Measurements from ENCODE around the gene CTBS. TPM values are rescaled to one million over a fixed set of nuclear protein-coding genes. Genes with fewer than 3 reads are reported as not detected.

CTBS gene
- total and polyA plus RNA-seq, 2 of the 8 experiments (the other 6 are each of a cell fraction or from before 2014, with no cell fraction given), result 3.3 to 4.1 TPM

DNA sequence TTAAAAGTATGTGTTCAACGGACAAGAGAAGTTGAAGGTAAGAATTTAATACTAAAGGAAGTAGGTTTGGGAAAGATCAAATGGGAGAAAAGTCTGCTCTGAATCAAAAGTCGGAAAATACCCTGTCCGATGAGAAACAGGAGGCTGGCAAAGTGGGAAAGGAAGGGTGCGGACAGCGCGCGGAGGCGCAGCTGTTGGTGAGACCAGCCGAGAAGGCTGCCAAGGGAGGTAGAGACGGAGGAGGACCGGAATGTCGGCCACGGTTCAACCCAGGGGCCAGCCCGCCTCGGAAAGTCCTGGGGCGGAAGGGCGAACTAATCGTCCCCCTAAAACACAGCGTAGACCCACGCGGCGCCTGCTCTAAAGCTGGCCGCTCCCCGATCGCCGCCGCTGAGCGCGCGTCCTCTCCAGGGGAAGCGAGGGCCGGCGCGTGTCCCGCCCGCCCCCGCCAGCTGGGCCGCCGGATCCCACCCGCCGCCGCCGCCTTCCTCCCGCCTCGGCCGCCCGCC lies 68.7 kb downstream of the CTBS start (continued):
- TF ChIP-seq RFX5 (IDR thresholded peaks at IDR 0.05; ENCODE audit: borderline replicate concordance, low read depth, low read length), result no peak
- TF ChIP-seq, protein P1, sequence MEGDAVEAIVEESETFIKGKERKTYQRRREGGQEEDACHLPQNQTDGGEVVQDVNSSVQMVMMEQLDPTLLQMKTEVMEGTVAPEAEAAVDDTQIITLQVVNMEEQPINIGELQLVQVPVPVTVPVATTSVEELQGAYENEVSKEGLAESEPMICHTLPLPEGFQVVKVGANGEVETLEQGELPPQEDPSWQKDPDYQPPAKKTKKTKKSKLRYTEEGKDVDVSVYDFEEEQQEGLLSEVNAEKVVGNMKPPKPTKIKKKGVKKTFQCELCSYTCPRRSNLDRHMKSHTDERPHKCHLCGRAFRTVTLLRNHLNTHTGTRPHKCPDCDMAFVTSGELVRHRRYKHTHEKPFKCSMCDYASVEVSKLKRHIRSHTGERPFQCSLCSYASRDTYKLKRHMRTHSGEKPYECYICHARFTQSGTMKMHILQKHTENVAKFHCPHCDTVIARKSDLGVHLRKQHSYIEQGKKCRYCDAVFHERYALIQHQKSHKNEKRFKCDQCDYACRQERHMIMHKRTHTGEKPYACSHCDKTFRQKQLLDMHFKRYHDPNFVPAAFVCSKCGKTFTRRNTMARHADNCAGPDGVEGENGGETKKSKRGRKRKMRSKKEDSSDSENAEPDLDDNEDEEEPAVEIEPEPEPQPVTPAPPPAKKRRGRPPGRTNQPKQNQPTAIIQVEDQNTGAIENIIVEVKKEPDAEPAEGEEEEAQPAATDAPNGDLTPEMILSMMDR (IDR thresholded peaks at IDR 0.05; ENCODE audit: control extremely low read depth in 1 of 3, insufficient read depth in 1 of 3, low read depth in 1 of 3, low read length in 3 of 3), result no peak
- 0 out of 2 replicates have a peak, but pooled peaks have one; percentile 2 for TF ChIP-seq PHF8 (conservative IDR thresholded peaks at IDR 0.05; ENCODE audit: low read depth, low read length)
- TF ChIP-seq, protein P2, sequence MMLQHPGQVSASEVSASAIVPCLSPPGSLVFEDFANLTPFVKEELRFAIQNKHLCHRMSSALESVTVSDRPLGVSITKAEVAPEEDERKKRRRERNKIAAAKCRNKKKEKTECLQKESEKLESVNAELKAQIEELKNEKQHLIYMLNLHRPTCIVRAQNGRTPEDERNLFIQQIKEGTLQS (IDR thresholded peaks at IDR 0.05; ENCODE audit: insufficient read depth, low read depth, low read length), result no peak
- no peak for TF ChIP-seq MAFK (IDR thresholded peaks at IDR 0.05; ENCODE audit: low read depth, low read length)
- TF ChIP-seq CREB1 (IDR thresholded peaks at IDR 0.05), result no peak

Measured in H1 (cell line).